ENCODE data around the gene DTD2. TPM values are rescaled to one million over a fixed set of nuclear protein-coding genes. Genes with fewer than 3 reads are reported as not detected.

The DTD2 gene
- total RNA-seq, 2 donors from 2014 or later = 28.9 to 56.5 TPM

DNA sequence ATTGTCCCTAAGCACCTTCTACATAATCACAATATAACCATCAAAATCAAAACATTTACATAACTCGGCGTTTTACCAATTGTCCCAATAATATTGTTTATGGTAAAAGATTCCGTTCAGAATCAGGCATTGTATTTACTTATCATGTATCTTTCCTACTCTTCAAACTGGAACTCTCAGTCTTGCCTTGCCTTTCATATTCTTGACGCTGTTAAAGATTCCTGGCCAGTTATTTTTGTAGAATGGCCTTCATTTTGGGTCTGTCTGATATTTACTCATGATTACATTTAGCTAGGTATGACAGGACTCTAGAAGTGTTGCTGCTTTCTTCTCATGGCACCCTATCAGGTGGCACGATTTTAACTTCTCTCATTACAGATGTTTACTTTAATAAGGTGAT lies 36.1 kb downstream of the DTD2 start:
- Histone ChIP-seq H3K4me1 (ENCODE audit: control insufficient read depth in 1 of 2, low read depth in 2 of 2) (peaks cover 9 to 16% of the 10 kb centered on the region in 2 donors), H3K27me3 (replicated peaks; ENCODE audit: insufficient read depth) (no peaks in the 10 kb centered on the region), H3K4me3 (peak overlapping the region; percentile 98), H3K9me3 (no peaks in the 10 kb centered on the region), H3K27ac (peak overlapping the region; percentile 22 to 45), H3K36me3 (no peaks in the 10 kb centered on the region)
- no peak for TF ChIP-seq CTCF (IDR thresholded peaks at IDR 0.05)
- no peak for ATAC-seq (ENCODE audit: insufficient number of reproducible peaks, low FRiP score, low read depth)
- no peak for DNase-seq (ENCODE audit: low spot score)

DNA sequence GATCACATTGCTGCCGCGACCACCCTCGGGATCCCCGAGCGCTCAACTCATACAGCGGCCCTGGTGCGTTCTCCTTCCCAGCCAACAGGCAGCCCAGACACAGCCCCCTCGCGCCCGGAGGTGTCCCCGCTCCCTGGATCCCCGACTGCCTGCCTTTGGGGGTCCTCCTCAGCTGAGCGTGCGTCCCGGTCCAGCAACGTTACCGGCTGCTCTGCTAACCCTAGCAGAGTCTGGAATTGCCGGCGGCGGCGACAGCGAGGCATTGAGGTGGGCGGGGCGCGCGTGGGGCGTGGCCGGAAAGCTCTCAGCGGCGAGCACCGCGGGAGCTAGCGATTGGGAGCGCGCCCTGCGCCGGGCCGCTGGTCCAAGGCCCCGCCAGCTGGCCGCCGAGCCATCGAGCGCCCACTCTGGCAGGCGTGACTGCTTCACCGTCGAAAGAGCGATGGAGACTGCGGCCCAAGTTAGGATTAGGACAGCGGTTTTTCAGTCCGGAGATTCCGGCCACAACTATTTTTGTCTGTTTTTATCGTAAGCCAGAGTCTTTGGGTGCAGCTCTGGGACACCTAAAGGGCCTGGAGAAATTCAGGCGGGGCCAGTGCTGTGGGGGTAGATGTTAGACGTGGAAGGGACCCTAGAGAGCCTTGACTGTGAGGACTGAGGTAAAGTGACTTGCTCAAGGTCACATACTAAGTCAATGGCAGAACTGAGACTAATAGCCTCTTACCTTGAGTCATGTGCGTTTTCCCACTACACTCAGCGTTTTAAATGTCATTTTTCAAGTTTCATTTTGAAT lies 36.8 kb downstream of the DTD2 start, which contains the start of gene HEATR5A:
Gene HEATR5A, minus strand, starts transcription at position 232 of the 793 bp plus-strand sequence. CDS start 17,575 bp downstream, outside the sequence.
- DNase-seq (ENCODE audit: low spot score) = peak; percentile 71
- peak within 1 kb of the TSS; percentile 79 to 87 for H3K27ac ChIP-seq

GRCh38 chr14:31419967-31420318 lies 37.4 kb downstream of the DTD2 start:
- H3K27ac ChIP-seq = peak overlapping the region; percentile 79 to 87
- peaks cover 14 to 29% of the 10 kb centered on the region in 2 donors for H3K4me1 ChIP-seq (ENCODE audit: control insufficient read depth in 1 of 2, low read depth in 2 of 2)

More for the DNA sequence above, 36.8 kb downstream of the DTD2 start, which contains the start of gene HEATR5A:
- Histone ChIP-seq H3K4me1 (ENCODE audit: control insufficient read depth in 1 of 2, low read depth in 2 of 2) (peaks cover 9 to 23% of the 10 kb centered on the region in 2 donors), H3K4me3 (peak within 1 kb of the TSS; percentile 98), H3K27me3 (replicated peaks; ENCODE audit: insufficient read depth) (no peaks in the 10 kb centered on the region), H3K36me3 (no peaks in the 10 kb centered on the region), H3K9me3 (no peaks in the 10 kb centered on the region)
- peak; percentile 89 for ATAC-seq (ENCODE audit: insufficient number of reproducible peaks, low FRiP score, low read depth)
- TF ChIP-seq CTCF (IDR thresholded peaks at IDR 0.05) = peak; percentile 25

DNA sequence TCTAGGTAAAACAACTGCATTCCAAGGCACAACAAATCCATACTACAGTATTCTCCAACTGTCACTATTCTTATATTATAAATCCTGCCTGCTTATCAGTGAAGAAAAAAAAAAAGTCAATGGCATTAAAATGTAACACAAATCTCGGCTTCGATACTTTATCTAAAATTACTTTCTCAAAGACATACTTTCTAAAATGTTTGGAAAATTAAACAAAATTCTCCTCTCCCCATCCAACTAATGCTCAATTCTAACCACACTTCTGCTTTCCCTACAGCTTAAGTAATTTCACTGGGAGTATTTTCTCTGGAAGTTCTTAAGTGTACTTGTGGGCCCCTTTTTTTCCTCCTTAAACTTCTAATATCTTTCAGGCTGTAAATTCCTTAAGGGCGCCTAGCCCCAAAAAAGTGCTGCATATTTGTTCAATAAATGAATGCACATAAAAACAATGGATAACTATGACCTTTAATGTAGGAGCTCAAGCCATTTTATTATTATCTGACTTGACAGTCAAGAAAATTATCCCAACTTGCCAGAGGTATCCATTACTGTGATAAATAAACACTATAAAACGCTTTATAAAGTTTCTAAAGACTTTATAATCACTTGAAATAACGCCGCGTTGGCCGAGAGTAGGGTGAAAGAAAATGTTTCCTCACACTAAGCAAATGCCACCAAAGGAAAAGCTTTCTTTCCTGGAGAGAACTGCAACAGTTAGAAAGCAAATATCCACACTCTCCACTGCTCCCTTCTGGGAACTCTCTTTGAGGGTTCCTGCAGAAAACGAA lies 37.9 kb downstream of the DTD2 start:
- no peak for TF ChIP-seq CTCF (IDR thresholded peaks at IDR 0.05)
- ATAC-seq (ENCODE audit: insufficient number of reproducible peaks, low FRiP score, low read depth) = no peak
- Histone ChIP-seq H3K4me3 (peak overlapping the region; percentile 98), H3K27ac (peak overlapping the region; percentile 79 to 87), H3K4me1 (ENCODE audit: control insufficient read depth in 1 of 2, low read depth in 2 of 2) (peaks cover 17 to 34% of the 10 kb centered on the region in 2 donors), H3K27me3 (replicated peaks; ENCODE audit: insufficient read depth) (no peaks in the 10 kb centered on the region), H3K36me3 (no peaks in the 10 kb centered on the region), H3K9me3 (no peaks in the 10 kb centered on the region)
- no peak for DNase-seq (ENCODE audit: low spot score)

More at GRCh38 chr14:31419967-31420318, 37.4 kb downstream of the DTD2 start:
- no peaks in the 10 kb centered on the region for H3K27me3 ChIP-seq (replicated peaks; ENCODE audit: insufficient read depth)
- no peaks in the 10 kb centered on the region for H3K36me3 ChIP-seq
- H3K9me3 ChIP-seq = no peaks in the 10 kb centered on the region
- H3K4me3 ChIP-seq = peak overlapping the region; percentile 98
- ATAC-seq (ENCODE audit: insufficient number of reproducible peaks, low FRiP score, low read depth) = peak; percentile 46
- DNase-seq (ENCODE audit: low spot score) = no peak
- TF ChIP-seq CTCF (IDR thresholded peaks at IDR 0.05) = no peak

GRCh38 chr14:31418440-31418839 lies 38.9 kb downstream of the DTD2 start:
- Histone ChIP-seq H3K27me3 (replicated peaks; ENCODE audit: insufficient read depth) (no peaks in the 10 kb centered on the region), H3K4me1 (ENCODE audit: control insufficient read depth in 1 of 2, low read depth in 2 of 2) (peaks cover 25 to 41% of the 10 kb centered on the region in 2 donors), H3K36me3 (no peaks in the 10 kb centered on the region), H3K4me3 (no peak overlapping the region), H3K9me3 (no peaks in the 10 kb centered on the region), H3K27ac (no peak overlapping the region)
- DNase-seq (ENCODE audit: low spot score) (no peak), ATAC-seq (ENCODE audit: insufficient number of reproducible peaks, low FRiP score, low read depth) (no peak)
- TF ChIP-seq CTCF (IDR thresholded peaks at IDR 0.05) = no peak
